GM21737 (cell line): ENCODE measurements around the gene KLHL18.

Experiments used
- ATAC-seq: cut with Tn5 transposase; IDR thresholded peaks from one replicate; pipeline ENCODE4 v1.9.1; 2021; ENCODE audit warnings: mild to moderate bottlenecking, moderate library complexity; ENCODE audit not compliant: unreplicated experiment

The KLHL18 gene

DNA sequence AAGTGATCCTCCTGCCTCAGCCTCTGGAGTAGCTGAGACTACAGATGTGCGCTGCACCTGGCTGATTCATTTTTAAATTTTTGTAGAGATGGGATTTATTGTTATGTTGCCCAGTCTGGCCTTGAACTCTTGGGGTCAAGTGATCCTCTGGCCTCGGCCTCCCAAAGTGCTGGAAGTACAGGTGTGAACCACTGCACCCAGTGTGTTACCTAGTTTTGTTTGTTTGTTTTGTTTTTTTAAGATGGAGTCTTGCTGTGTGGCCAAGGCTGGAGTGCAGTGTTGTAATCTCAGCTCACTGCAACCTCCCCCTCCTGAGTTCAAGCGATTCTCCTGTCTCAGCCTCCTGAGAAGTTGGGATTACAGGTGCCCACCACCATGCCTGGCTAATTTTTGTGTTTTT is 110.2 kb downstream of the KLHL18 start:
- no peak for ATAC-seq

GRCh38 chr3:47394140-47394870 is 111.6 kb downstream of the KLHL18 start:
- no peak for ATAC-seq

DNA sequence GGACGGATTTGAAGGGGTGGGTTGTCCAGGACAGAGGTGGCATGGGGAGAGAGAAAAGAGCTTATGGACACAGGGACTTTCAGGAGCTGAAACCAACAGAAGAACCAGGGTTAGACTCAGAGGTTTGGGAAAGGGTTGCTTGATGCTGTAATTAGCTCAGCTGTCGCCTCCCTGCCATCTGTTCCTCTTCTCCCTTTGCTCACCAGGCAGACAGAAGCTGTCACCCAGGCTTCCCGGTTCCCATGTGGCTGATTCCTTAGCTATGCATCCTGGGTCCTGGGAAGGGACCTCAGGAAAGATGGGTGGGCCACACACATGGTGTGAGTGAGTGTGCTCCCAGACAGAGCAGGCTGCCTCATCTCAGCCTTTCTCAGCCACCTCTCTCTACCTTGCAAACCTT is 112.1 kb downstream of the KLHL18 start:
- no peak for ATAC-seq
